ENCODE data around the gene PCSK1N. TPM values are rescaled to one million over a fixed set of nuclear protein-coding genes. Genes with fewer than 3 reads are reported as not detected.
"Not testable (repeated sequence)": the region's sequence is repeated elsewhere in the genome, so short reads cannot be mapped to it uniquely, and the experiment has no call there.

PCSK1N gene
- polyA plus RNA-seq, 3 donors from 2014 or later: 0.20 to 0.32 TPM; not detected in 1

- Mint-ChIP-seq H3K9me3 (no peaks in the 10 kb centered on the region), H3K4me1 (peaks cover 11 to 12% of the 10 kb centered on the region in 2 donors), H3K4me3 (no peak overlapping the region), H3K36me3 (peaks cover 0 to 1% (median 0%) of the 10 kb centered on the region in 3 donors), H3K27me3 (ENCODE audit: low read depth in 3 of 3) (peaks cover 7 to 21% (median 9%) of the 10 kb centered on the region in 3 donors), H3K27ac (no peak overlapping the region)
- DNase-seq: no peak
Observed at GRCh38 chrX:48831136-48831908, 4.1 kb downstream of the PCSK1N start.

GRCh38 chrX:48829016-48829735 lies 6.2 kb downstream of the PCSK1N start:
- Mint-ChIP-seq H3K4me3 (no peak overlapping the region), H3K9me3 (no peaks in the 10 kb centered on the region), H3K4me1 (peaks cover 1 to 5% of the 10 kb centered on the region in 2 donors), H3K27me3 (ENCODE audit: low read depth in 3 of 3) (peaks cover 2 to 13% (median 8%) of the 10 kb centered on the region in 3 donors), H3K36me3 (peaks cover 0 to 4% (median 0%) of the 10 kb centered on the region in 3 donors), H3K27ac (no peak overlapping the region)
- DNase-seq: no peak

DNA sequence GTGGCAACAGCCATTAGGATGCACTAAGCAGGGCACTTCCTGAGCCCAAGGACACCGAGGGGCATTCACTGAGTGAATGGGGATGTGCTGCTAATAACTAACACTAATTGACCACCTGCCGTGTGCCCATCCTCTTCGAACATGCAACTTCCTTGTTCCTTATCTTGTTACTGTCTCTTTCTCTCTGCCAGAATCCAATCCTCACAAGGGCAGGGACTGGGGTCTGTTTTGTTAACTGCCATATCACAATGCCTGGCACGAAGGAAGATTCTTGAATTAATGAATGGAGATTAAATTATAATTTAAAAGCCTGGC lies 7.8 kb downstream of the PCSK1N start:
- no peak overlapping the region for H3K27ac Mint-ChIP-seq
- H3K36me3 Mint-ChIP-seq: peaks cover 0 to 4% (median 0%) of the 10 kb centered on the region in 3 donors
- no peak for DNase-seq
- peak overlapping the region in 2 of 5 donors; percentile 13 to 33 for H3K4me3 Mint-ChIP-seq
- peaks cover 0 to 5% of the 10 kb centered on the region in 2 donors for H3K4me1 Mint-ChIP-seq
- peaks cover 2 to 6% (median 4%) of the 10 kb centered on the region in 3 donors for H3K27me3 Mint-ChIP-seq (ENCODE audit: low read depth in 3 of 3)
- H3K9me3 Mint-ChIP-seq: no peaks in the 10 kb centered on the region

GRCh38 chrX:48826876-48827653 lies 8.3 kb downstream of the PCSK1N start:
- Mint-ChIP-seq H3K27ac (no peak overlapping the region), H3K9me3 (no peaks in the 10 kb centered on the region), H3K4me3 (peak overlapping the region in 2 of 5 donors; percentile 13 to 33), H3K27me3 (ENCODE audit: low read depth in 3 of 3) (peaks cover 2 to 4% (median 2%) of the 10 kb centered on the region in 3 donors), H3K36me3 (peaks cover 0 to 4% (median 0%) of the 10 kb centered on the region in 3 donors), H3K4me1 (peaks cover 0 to 5% of the 10 kb centered on the region in 2 donors)
- no peak for DNase-seq

DNA sequence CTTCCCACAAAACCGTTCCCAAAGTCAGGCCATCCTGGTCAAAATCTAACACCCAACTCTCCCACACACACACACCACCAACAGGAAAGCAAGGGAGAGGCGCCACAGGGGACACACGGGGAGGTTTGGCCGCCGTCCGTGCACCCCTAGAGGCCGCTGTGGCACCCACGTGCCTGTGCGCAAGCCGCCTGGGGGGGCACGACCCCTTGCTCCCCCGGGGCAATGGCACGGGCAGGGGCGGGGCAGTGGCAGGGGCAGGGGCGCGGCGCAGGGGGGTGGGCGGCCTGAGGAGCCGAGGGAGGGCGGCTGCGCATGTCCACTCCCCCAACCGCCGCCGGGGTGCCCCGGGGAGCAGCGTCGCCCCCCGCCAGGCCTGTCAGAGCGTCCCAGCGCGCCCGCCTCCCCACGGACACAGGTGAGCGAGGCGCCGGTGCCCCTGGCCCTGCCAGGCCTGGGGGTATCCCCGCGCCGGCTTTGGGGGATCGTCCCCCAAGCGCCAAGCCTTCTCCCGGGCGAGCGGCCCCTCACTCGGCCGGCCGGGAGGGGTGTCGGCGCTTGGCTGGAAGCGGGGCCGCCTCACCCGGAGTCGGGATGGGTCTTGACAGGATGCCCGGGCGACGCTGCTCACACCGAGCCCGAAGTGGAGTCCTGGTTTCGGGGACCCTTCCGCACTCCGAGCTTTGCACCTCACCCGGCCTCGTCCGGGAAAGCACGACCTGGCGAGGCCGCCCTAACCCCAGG lies 9.1 kb downstream of the PCSK1N start, which contains the start of gene ERAS:
Gene ERAS (plus strand): TSS at position 379 of the 741 bp plus-strand sequence. CDS start 2,611 bp downstream, outside the sequence.
- DNase-seq: no peak
- Mint-ChIP-seq H3K9me3 (no peaks in the 10 kb centered on the region), H3K27me3 (ENCODE audit: low read depth in 3 of 3) (peaks cover 2 to 4% (median 2%) of the 10 kb centered on the region in 3 donors), H3K4me3 (peak within 1 kb of the TSS in 3 of 5 donors; percentile 46 to 67 (median 57)), H3K4me1 (peaks cover 0 to 5% of the 10 kb centered on the region in 2 donors), H3K36me3 (peaks cover 0 to 4% (median 0%) of the 10 kb centered on the region in 3 donors), H3K27ac (no peak within 1 kb of the TSS)

- no peak overlapping the region for H3K27ac Mint-ChIP-seq
- no peak for DNase-seq
- no peaks in the 10 kb centered on the region for H3K9me3 Mint-ChIP-seq
- H3K4me1 Mint-ChIP-seq: peaks cover 0 to 5% of the 10 kb centered on the region in 2 donors
- peaks cover 4% of the 10 kb centered on the region in 3 donors for H3K27me3 Mint-ChIP-seq (ENCODE audit: low read depth in 3 of 3)
- H3K4me3 Mint-ChIP-seq: no peak overlapping the region
- peaks cover 0 to 9% (median 0%) of the 10 kb centered on the region in 3 donors for H3K36me3 Mint-ChIP-seq
Observed at GRCh38 chrX:48824066-48824465, 11.3 kb downstream of the PCSK1N start.

GRCh38 chrX:48823053-48823452 lies 12.4 kb downstream of the PCSK1N start:
- DNase-seq: no peak
- Mint-ChIP-seq H3K36me3 (peaks cover 0 to 9% (median 0%) of the 10 kb centered on the region in 3 donors), H3K4me3 (no peak overlapping the region), H3K9me3 (no peaks in the 10 kb centered on the region), H3K4me1 (peaks cover 0 to 5% of the 10 kb centered on the region in 2 donors), H3K27ac (no peak overlapping the region), H3K27me3 (ENCODE audit: low read depth in 3 of 3) (peaks cover 0 to 4% (median 2%) of the 10 kb centered on the region in 3 donors)

- H3K36me3 Mint-ChIP-seq; H3K4me3 Mint-ChIP-seq; H3K9me3 Mint-ChIP-seq; H3K27me3 Mint-ChIP-seq (ENCODE audit: low read depth in 3 of 3); DNase-seq; H3K4me1 Mint-ChIP-seq: not testable (repeated sequence)
- H3K27ac Mint-ChIP-seq: peak overlapping the region in 1 of 6 donors; percentile 4
Observed at GRCh38 chrX:48819394-48819793, 16.0 kb downstream of the PCSK1N start.

DNA sequence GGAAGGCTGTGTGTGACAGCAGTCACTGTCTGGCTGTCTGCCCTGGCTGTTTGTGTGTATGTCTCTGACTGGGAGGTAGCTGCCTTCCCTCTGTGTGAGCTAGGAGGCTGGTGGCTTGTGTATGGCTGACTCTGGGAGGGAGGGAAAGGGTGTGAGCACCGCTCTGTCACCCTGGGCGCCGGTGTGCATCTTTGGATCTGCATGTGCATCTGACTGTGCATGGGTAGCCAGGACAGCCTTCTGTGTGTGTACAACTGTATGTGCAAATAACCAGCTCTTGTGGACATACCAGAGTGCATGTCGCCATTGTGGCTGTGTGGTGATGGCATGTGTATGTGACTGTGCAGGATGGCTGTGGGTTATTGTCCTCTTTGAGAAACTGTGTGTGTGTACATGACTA lies 16.5 kb downstream of the PCSK1N start:
- H3K27ac Mint-ChIP-seq: peak overlapping the region in 1 of 6 donors; percentile 4
- peaks cover 0 to 5% (median 0%) of the 10 kb centered on the region in 3 donors for H3K36me3 Mint-ChIP-seq
- H3K9me3 Mint-ChIP-seq: no peaks in the 10 kb centered on the region
- H3K27me3 Mint-ChIP-seq (ENCODE audit: low read depth in 3 of 3): peaks cover 0 to 2% (median 2%) of the 10 kb centered on the region in 3 donors
- DNase-seq: no peak
- no peak overlapping the region for H3K4me3 Mint-ChIP-seq
- peaks cover 0 to 2% of the 10 kb centered on the region in 2 donors for H3K4me1 Mint-ChIP-seq

DNA sequence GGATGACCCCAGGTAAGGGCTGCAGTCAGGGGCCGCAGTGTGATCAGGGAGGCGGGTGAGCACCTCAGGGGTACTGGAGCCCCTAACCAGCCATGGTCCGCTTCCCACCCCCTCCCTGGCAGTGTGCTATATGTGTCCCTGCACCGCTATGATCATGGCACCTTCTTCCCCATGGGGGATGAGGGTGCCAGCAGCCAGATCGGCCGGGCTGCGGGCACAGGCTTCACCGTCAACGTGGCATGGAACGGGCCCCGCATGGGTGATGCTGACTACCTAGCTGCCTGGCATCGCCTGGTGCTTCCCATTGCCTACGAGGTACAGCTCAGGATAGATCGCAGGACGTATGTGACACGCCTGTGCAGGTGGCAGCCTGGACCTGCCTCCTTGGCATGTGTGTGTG lies 17.3 kb downstream of the PCSK1N start:
- no peak for DNase-seq
- Mint-ChIP-seq H3K27ac (no peak overlapping the region), H3K36me3 (peaks cover 0 to 5% (median 0%) of the 10 kb centered on the region in 3 donors), H3K27me3 (ENCODE audit: low read depth in 3 of 3) (peaks cover 0 to 2% (median 2%) of the 10 kb centered on the region in 3 donors), H3K9me3 (no peaks in the 10 kb centered on the region), H3K4me3 (no peak overlapping the region), H3K4me1 (peaks cover 0 to 5% of the 10 kb centered on the region in 2 donors)

DNA sequence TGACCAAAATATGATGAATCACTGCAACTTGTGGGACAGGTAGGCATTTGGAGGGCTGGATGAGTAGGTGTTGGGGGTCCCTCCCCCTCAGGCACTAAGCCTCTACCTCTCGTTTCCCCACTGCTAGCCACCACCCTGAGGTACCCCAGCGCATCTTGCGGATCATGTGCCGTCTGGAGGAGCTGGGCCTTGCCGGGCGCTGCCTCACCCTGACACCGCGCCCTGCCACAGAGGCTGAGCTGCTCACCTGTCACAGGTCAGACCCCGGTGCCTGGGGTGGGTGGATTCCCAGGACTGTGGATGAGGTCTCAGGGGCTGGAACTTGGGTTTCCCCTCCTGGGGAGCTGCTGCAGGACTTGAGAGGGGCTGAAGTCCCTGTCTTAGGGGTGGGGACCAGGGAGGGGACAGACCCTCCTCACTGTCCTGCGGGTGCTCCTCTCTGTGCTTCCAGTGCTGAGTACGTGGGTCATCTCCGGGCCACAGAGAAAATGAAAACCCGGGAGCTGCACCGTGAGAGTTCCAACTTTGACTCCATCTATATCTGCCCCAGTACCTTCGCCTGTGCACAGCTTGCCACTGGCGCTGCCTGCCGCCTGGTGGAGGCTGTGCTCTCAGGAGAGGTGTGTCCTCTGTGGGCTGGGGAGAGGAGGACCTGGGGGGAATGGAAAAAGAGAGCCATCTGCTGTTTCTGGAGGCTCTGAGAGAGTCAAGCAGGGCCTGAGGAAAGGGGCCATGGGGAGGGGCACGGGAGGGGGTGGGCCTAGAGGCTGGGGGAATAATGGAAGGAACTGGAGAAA lies 19.2 kb downstream of the PCSK1N start:
- DNase-seq: no peak
- H3K9me3 Mint-ChIP-seq: no peaks in the 10 kb centered on the region
- peaks cover 2 to 7% (median 2%) of the 10 kb centered on the region in 3 donors for H3K27me3 Mint-ChIP-seq (ENCODE audit: low read depth in 3 of 3)
- H3K27ac Mint-ChIP-seq: no peak overlapping the region
- H3K4me3 Mint-ChIP-seq: no peak overlapping the region
- H3K4me1 Mint-ChIP-seq: peaks cover 0 to 5% of the 10 kb centered on the region in 2 donors
- H3K36me3 Mint-ChIP-seq: peaks cover 0 to 5% (median 0%) of the 10 kb centered on the region in 3 donors

DNA sequence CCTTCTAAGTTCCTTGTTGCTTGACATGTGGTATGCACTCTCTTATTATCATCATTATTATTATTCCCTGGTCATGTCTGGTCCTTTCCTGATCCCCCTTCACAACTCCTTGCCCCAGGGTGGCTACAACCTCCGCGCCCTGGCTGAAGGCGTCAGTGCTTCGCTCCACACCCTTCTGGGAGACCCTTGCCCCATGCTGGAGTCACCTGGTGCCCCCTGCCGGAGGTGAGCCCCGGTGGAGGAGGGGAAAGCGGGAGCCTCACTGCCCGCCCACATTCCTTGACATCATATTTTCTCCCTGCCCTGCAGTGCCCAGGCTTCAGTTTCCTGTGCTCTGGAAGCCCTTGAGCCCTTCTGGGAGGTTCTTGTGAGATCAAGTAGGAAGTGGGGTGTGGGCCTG lies 20.1 kb downstream of the PCSK1N start:
- Mint-ChIP-seq H3K9me3 (no peaks in the 10 kb centered on the region), H3K4me3 (no peak overlapping the region), H3K27me3 (ENCODE audit: low read depth in 3 of 3) (peaks cover 2 to 7% (median 2%) of the 10 kb centered on the region in 3 donors), H3K4me1 (peaks cover 0 to 5% of the 10 kb centered on the region in 2 donors), H3K27ac (no peak overlapping the region), H3K36me3 (peaks cover 0 to 5% (median 0%) of the 10 kb centered on the region in 3 donors)
- no peak for DNase-seq

All from immature natural killer cell (primary cell).